Calu3 (cell line): ENCODE data around the gene ATXN7L1. TPM values are rescaled to one million over a fixed set of nuclear protein-coding genes. Genes with fewer than 3 reads are reported as not detected.

Experiments used
- BruUV-seq: library from RNA; stranded (reverse); fragments of 400-500 nt; replicated peaks from 2 replicates; lab custom pipeline; 2021; lab: Mats Ljungman, UMichigan
- CTCF ChIA-PET: fragments of 300-600 bp; sonication (Branson Sonifier 250); formaldehyde crosslinking; loops from one replicate; lab custom pipeline; 2022; ENCODE audit warnings: antibody characterized with exemption; lab: Charles Lee
- DNase-seq: peaks from one replicate; pipeline ENCODE4 v3.0.0; 2022
- H3K27ac Mint-ChIP-seq: one replicate; pipeline ENCODE4 v1.8.0; 2022; ENCODE audit warnings: mixed read lengths; ENCODE audit not compliant: unreplicated experiment
- H3K27me3 Mint-ChIP-seq: one replicate; pipeline ENCODE4 v1.8.0; 2022; ENCODE audit warnings: mixed read lengths; ENCODE audit not compliant: unreplicated experiment
- H3K36me3 Mint-ChIP-seq: one replicate; pipeline ENCODE4 v1.8.0; 2022; ENCODE audit warnings: mild to moderate bottlenecking, moderate library complexity, mixed read lengths; ENCODE audit not compliant: insufficient read depth, unreplicated experiment
- H3K4me1 Mint-ChIP-seq: one replicate; pipeline ENCODE4 v1.8.0; 2022; ENCODE audit warnings: mild to moderate bottlenecking, low read depth, mixed read lengths; ENCODE audit not compliant: unreplicated experiment
- H3K4me3 Mint-ChIP-seq: one replicate; pipeline ENCODE4 v1.8.0; 2022; ENCODE audit warnings: mild to moderate bottlenecking, low read depth, moderate library complexity, mixed read lengths; ENCODE audit not compliant: unreplicated experiment
- H3K9me3 Mint-ChIP-seq: one replicate; pipeline ENCODE4 v1.8.0; 2022; ENCODE audit warnings: low read depth, mixed read lengths; ENCODE audit not compliant: unreplicated experiment
- intact Hi-C: fragments of 100-400 bp; cut with micrococcal nuclease; formaldehyde crosslinking; loops from one replicate; pipeline ENCODE4 v1.10.0; 2022; ENCODE audit not compliant: unreplicated experiment
- total RNA-seq: library from RNA; stranded (reverse); gene quantifications from 2 replicates; pipeline ENCODE4 v1.2.3, GENCODE V29; 2022
- TF ChIP-seq, protein P1 (sequence below): fragments of 200-600 bp; IDR thresholded peaks from one replicate; pipeline ENCODE4 v1.8.0; 2022; ENCODE audit warnings: antibody characterized with exemption; ENCODE audit not compliant: unreplicated experiment

The ATXN7L1 gene
- total RNA-seq, 1 experiment from 2014 or later, result 12.0 TPM

DNA sequence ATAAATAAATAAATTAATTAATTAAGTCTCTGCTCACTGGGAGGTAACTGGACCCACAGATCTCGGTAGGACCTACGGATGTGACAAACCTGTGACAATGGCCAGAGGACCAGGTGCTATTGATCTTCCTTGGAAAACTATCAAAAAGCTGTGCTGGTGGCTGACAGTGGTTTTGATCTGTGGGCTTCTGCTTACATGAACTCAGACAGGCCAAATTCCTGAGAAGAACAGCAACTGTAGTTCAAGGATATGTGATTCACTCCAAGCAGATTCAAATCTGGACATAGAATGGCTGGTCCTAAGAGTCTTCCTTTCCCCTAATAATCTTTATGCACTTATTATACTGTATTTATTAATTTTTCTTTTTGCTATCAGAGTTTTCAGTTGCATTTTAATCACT, 80.0 kb downstream of the ATXN7L1 start:
- H3K4me3 Mint-ChIP-seq, result no peak overlapping the region
- TF ChIP-seq, protein P1, sequence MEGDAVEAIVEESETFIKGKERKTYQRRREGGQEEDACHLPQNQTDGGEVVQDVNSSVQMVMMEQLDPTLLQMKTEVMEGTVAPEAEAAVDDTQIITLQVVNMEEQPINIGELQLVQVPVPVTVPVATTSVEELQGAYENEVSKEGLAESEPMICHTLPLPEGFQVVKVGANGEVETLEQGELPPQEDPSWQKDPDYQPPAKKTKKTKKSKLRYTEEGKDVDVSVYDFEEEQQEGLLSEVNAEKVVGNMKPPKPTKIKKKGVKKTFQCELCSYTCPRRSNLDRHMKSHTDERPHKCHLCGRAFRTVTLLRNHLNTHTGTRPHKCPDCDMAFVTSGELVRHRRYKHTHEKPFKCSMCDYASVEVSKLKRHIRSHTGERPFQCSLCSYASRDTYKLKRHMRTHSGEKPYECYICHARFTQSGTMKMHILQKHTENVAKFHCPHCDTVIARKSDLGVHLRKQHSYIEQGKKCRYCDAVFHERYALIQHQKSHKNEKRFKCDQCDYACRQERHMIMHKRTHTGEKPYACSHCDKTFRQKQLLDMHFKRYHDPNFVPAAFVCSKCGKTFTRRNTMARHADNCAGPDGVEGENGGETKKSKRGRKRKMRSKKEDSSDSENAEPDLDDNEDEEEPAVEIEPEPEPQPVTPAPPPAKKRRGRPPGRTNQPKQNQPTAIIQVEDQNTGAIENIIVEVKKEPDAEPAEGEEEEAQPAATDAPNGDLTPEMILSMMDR, result no peak
- H3K36me3 Mint-ChIP-seq, result no peaks in the 10 kb centered on the region
- BruUV-seq, result no TSS peak
- no peaks in the 10 kb centered on the region for H3K27me3 Mint-ChIP-seq
- peaks cover 10% of the 10 kb centered on the region for H3K4me1 Mint-ChIP-seq
- H3K27ac Mint-ChIP-seq, result no peak overlapping the region
- no peak for DNase-seq
- intact Hi-C loops, result no loop called here
- H3K9me3 Mint-ChIP-seq, result no peaks in the 10 kb centered on the region
- CTCF ChIA-PET, result interaction anchor here (0.6 kb wide), 1 partner anchor 206 kb away, joined by 3 read pairs; no protein-coding TSS in a partner anchor

DNA sequence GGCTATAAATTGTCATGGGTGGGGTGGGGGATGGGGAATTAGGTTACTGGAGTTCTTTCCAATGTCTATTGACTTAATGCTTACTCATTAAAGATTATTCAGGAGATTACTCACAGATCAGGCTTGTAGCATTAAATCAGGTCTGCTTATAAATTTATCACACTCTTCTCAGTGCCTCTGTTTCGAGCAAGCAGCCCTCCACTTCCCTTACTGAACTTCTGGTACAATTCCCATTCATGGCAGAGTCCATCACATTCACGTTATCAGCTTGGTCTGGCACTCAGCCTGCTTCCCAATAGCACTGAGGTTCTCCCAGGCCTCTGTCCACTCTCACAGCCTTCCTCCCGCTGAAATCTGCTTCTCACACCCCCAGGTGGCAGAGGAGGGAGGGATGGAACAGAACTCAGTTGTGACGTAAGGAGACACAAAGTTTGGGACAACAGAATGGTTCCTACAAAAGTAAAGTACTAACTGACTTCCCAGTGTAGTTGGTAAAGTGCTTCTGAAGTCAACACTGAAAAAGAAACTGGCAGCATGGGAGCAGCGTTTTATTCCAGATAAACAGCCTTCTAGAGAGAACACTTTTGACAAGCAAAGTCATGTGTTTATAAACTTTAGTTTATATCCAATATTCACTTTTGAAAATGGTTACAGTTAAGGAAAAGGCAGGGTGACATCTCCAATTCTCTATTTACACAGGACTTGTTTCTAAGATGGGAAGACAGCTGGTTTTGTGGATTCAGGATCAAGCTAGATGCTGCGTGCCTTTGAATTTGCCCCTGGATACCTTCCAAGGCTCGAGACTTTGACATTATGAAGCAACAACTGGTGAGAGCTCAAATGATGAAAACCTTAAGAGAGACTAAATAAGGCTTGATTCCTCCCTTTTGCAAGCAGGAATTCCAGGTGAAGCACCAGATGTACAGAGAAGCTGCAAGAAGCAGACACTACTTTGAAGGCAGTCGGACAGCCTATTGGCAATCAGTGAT, 81.4 kb downstream of the ATXN7L1 start:
- H3K4me3 Mint-ChIP-seq, result no peak overlapping the region
- BruUV-seq, result no TSS peak
- intact Hi-C loops, result no loop called here
- TF ChIP-seq, protein P1, result no peak
- H3K27ac Mint-ChIP-seq, result no peak overlapping the region
- CTCF ChIA-PET, result interaction anchor here (0.7 kb wide), 1 partner anchor 231 kb away, joined by 3 read pairs; no protein-coding TSS in a partner anchor
- H3K4me1 Mint-ChIP-seq, result peaks cover 20% of the 10 kb centered on the region
- H3K9me3 Mint-ChIP-seq, result no peaks in the 10 kb centered on the region
- no peaks in the 10 kb centered on the region for H3K36me3 Mint-ChIP-seq
- no peak for DNase-seq
- H3K27me3 Mint-ChIP-seq, result no peaks in the 10 kb centered on the region

DNA sequence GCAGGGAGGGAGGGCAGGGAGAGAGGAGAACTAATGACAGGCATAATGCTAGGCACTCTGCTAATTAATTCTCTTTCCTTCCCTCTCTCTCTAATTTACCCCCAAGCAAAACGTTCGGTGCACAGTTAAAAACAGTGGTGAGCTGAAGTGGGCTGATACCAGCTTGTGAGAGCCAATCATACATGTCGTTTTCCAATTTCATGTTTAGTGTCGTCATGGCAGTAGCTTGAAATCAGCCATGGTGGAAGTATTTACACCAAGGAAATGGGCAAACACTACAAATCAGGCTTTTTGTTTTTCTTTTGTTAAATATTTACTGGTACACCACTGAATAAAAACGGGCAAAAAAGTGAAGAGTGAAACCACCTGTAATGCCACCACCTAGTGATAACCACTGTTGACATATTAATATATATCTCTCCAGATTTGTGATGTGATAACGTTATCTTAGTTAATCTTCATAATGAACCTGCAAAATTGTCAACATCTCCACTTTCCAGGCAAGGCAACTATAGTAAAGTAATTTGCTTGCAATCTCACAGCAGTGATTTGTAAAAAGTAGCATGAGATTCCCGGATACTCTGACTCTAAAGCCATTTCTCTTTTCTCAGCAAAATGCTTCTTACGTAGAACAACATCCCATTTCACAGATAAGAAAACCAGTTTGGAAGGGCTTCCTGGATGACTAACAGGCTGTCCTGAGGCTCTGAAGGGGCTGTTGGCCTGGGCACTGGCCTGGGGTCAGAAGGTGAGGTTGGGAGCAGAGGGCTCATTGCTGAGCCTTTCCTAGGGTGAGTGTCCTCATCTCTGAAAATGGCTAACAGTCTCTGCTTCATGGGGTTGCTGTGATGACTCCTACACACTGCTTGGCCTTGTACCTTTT, 83.7 kb downstream of the ATXN7L1 start:
- H3K27ac Mint-ChIP-seq, result no peak overlapping the region
- no TSS peak for BruUV-seq
- peaks cover 20% of the 10 kb centered on the region for H3K4me1 Mint-ChIP-seq
- TF ChIP-seq, protein P1, result no peak
- CTCF ChIA-PET, result no interaction called here
- no peak overlapping the region for H3K4me3 Mint-ChIP-seq
- no peak for DNase-seq
- intact Hi-C loops, result no loop called here
- no peaks in the 10 kb centered on the region for H3K36me3 Mint-ChIP-seq
- H3K27me3 Mint-ChIP-seq, result no peaks in the 10 kb centered on the region
- no peaks in the 10 kb centered on the region for H3K9me3 Mint-ChIP-seq

DNA sequence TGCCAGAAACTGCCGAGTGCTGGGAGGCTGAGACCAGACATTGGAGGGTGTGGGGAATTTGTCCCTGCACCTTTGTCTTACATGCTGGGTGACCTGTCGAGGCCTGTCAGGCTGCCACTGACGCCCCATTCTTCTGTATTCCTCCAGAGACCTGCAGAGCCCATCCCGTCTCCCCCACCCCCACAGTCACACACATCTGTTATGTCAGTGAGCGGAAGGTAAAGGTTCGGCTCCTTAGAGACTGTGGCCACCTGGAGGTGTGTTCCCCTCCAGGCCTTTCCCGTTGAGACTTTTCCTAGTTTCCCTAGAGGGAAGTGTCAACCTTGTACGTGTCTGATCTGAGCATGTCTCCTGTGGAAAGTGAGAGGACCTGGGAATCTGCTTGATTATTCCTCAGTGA, 84.5 kb downstream of the ATXN7L1 start:
- DNase-seq, result no peak
- no peak overlapping the region for H3K27ac Mint-ChIP-seq

More for the DNA sequence above, 84.5 kb downstream of the ATXN7L1 start:
- intact Hi-C loops, result no loop called here
- Mint-ChIP-seq H3K9me3 (no peaks in the 10 kb centered on the region), H3K36me3 (no peaks in the 10 kb centered on the region), H3K4me1 (peaks cover 20% of the 10 kb centered on the region), H3K27me3 (no peaks in the 10 kb centered on the region), H3K4me3 (no peak overlapping the region)
- TF ChIP-seq, protein P1, result no peak
- CTCF ChIA-PET, result no interaction called here
- BruUV-seq, result no TSS peak
